Measurements from ENCODE around the gene LRMDA. TPM values are rescaled to one million over a fixed set of nuclear protein-coding genes. Genes with fewer than 3 reads are reported as not detected.

LRMDA gene
- total and polyA plus RNA-seq, 2 of the 8 experiments (the other 6 are each of a cell fraction or from before 2014, with no cell fraction given) = 0.86 to 2.8 TPM

- H3K4me2 ChIP-seq (ENCODE audit: insufficient read depth in 1 of 2, low read depth in 2 of 2, low read length in 2 of 2) = no peak overlapping the region
- no peaks in the 10 kb centered on the region for H4K20me1 ChIP-seq (replicated peaks in 1 of 2; ENCODE audit: control insufficient read depth in 1 of 2, insufficient read depth in 2 of 2, low read length in 2 of 2)
- no peaks in the 10 kb centered on the region for H3K4me1 ChIP-seq (replicated peaks in 1 of 4; ENCODE audit: control insufficient read depth in 3 of 4, insufficient read depth in 4 of 4, low read length in 3 of 4)
- H3K18ac ChIP-seq (ENCODE audit: extremely low read depth, low read length) = no peak overlapping the region
- H4K8ac ChIP-seq (ENCODE audit: extremely low read depth, insufficient read depth, low read length) = no peak overlapping the region
- TF ChIP-seq EZH2 (IDR thresholded peaks at IDR 0.05; ENCODE audit: low read depth, low read length, severe bottlenecking) (no peak), CTBP2 (IDR thresholded peaks at IDR 0.05; ENCODE audit: borderline replicate concordance, insufficient read depth, insufficient read length, low read length) (no peak), POLR2A (IDR thresholded peaks at IDR 0.05; ENCODE audit: control extremely low read depth in 1 of 2, low read depth in 2 of 2, low read length in 2 of 2) (no peak), KDM1A (IDR thresholded peaks at IDR 0.05; ENCODE audit: borderline replicate concordance, low read length) (no peak), JUND (IDR thresholded peaks at IDR 0.05; ENCODE audit: low read length) (no peak)
- TF ChIP-seq, protein P1, sequence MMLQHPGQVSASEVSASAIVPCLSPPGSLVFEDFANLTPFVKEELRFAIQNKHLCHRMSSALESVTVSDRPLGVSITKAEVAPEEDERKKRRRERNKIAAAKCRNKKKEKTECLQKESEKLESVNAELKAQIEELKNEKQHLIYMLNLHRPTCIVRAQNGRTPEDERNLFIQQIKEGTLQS (IDR thresholded peaks at IDR 0.05; ENCODE audit: insufficient read depth, low read depth, low read length) = no peak
- TF ChIP-seq, protein P2, sequence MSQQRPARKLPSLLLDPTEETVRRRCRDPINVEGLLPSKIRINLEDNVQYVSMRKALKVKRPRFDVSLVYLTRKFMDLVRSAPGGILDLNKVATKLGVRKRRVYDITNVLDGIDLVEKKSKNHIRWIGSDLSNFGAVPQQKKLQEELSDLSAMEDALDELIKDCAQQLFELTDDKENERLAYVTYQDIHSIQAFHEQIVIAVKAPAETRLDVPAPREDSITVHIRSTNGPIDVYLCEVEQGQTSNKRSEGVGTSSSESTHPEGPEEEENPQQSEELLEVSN (IDR thresholded peaks at IDR 0.05) = no peak
- H3K4me3 ChIP-seq (ENCODE audit: extremely low read depth in 1 of 4, insufficient read depth in 2 of 4, low read depth in 3 of 4, low read length in 4 of 4) = no peak overlapping the region
- no peak overlapping the region for H3K56ac ChIP-seq (replicated peaks; ENCODE audit: insufficient read length, low read depth, low read length)
- CTCF ChIA-PET (ENCODE audit: partially characterized antibody) = interaction anchor here (1.6 kb wide), 1 partner anchor 8 kb away, joined by 3 read pairs; no protein-coding TSS in a partner anchor
- no peak overlapping the region for H2BK15ac ChIP-seq (ENCODE audit: low read length)
- H2BK12ac ChIP-seq (ENCODE audit: low read depth, low read length) = no peak overlapping the region
- no peaks in the 10 kb centered on the region for H3K27me3 ChIP-seq (replicated peaks in 1 of 4; ENCODE audit: control insufficient read depth in 3 of 4, extremely low read depth in 1 of 4, insufficient read depth in 3 of 4, low read length in 3 of 4)
- no peak overlapping the region for H2BK20ac ChIP-seq (ENCODE audit: low read length)
- no peak overlapping the region for H3K9ac ChIP-seq (replicated peaks in 1 of 4; ENCODE audit: extremely low read depth in 1 of 4, low read depth in 3 of 4, low read length in 3 of 4)
- no peak overlapping the region for H3K23ac ChIP-seq (ENCODE audit: insufficient read length)
- WGBS, 2 experiments (ENCODE audit: extremely low coverage in 1 of 2, insufficient coverage in 1 of 2, insufficient read length in 1 of 2, insufficient replicate concordance in 2 of 2, low coverage in 1 of 2, low lambda C conversion rate in 2 of 2, missing lambda C conversion rate in 1 of 2) = 100% methylated on average over 1 of the region's 1 CpG; no CpG with 5 or more reads in 1 of the 2 experiments
- H4K5ac ChIP-seq (ENCODE audit: insufficient read length, low read depth, low read length) = no peak overlapping the region
- H3K27ac ChIP-seq (ENCODE audit: low read depth, low read length) = no peak overlapping the region
- no peaks in the 10 kb centered on the region for H3K23me2 ChIP-seq (ENCODE audit: low read depth, low read length)
- H3K79me1 ChIP-seq (ENCODE audit: low read depth, low read length) = no peaks in the 10 kb centered on the region
- no peak overlapping the region for H2BK5ac ChIP-seq (ENCODE audit: low read depth, low read length)
- no peak overlapping the region for H2BK120ac ChIP-seq (replicated peaks; ENCODE audit: low read depth, low read length)
- no peak overlapping the region for H2AFZ ChIP-seq (ENCODE audit: low read length)
- no peak overlapping the region for H4K91ac ChIP-seq (replicated peaks; ENCODE audit: insufficient read length, low read length)
- H3K9me3 ChIP-seq (ENCODE audit: insufficient read depth in 2 of 2, low read depth in 1 of 2, low read length in 1 of 2) = no peaks in the 10 kb centered on the region; a peak in 1 of 4 replicates
- no peak overlapping the region for H3K4ac ChIP-seq (replicated peaks; ENCODE audit: insufficient read length, low read depth, low read length)
- H3K79me2 ChIP-seq (ENCODE audit: control insufficient read depth in 1 of 2, insufficient read depth in 2 of 2, low read length in 2 of 2) = no peaks in the 10 kb centered on the region
- H3K14ac ChIP-seq (ENCODE audit: insufficient read length) = no peak overlapping the region
- DNase-seq (ENCODE audit: low read depth in 1 of 2, low spot score in 2 of 2) = no peak
- H2AK5ac ChIP-seq (ENCODE audit: low read depth, low read length) = no peak overlapping the region
- POLR2A ChIA-PET (ENCODE audit: partially characterized antibody) = no interaction called here
- FAIRE-seq = no peak
- no peaks in the 10 kb centered on the region for H3K36me3 ChIP-seq (ENCODE audit: control insufficient read depth in 2 of 4, insufficient read depth in 4 of 4, low read length in 3 of 4)
Observed at GRCh38 chr10:75548356-75548755, 116.9 kb downstream of the LRMDA start.
